ENCODE measurements around the gene DAPK1.

DAPK1 gene

DNA sequence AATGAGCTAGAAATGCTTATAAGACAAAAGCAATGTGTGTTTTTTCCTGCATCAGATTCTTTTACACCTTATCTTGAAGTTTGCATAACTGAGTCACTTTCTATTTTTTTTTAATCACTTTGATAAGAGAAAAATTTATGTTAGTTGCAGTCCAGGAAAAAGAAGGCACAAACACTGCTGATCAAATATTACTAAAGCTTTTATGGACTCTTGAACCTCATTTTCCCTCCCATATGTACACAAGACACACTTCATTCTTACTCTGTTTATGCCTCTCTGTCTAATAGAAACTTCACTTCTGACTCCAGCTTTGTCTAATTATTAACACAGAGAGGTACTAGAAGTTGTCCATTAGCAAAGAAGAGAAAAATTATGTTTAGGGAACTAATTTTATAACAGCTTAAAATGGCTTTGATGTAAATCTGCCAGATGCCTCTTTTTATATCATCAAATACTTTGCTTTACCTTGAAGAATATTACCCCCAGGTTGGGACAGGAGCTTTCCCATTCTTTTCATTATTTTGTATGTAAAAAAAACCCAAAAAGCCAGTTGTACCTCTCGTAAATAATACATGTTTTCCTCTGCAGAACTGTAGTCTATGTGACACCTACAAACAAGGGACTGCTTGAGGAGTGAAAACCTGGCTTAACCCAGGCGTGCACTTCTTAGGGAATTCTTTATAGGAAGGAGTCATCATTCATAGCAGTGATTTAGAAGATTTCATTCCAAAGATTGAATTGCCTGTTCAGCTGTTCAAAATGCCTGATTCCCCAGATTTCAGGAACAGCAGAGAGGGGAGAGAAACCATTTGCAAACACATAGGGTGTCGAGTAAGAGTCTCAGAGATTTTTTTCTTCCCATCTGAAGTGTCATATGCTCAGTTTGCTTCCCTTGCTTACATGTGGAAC lies 72.6 kb downstream of the DAPK1 start:
- FAIRE-seq, result no peak

DNA sequence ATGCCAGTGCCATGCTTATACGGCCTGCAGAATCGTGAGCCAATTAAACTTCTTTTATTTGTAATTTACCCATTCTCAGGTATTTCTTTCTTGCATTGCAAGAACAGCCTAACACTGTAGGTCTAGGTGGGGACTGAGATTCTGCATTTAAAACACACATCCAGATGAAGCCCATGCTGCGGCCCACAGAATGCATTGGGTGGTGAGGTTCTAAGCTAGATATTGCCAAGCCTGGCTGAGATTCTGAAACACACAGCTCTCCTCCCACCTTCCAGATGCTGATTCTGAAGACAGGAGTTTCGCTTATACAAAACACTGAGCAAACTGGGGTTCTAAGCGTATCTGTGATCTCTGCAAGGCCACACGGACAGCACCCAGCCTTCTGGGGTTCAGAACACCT lies 75.1 kb downstream of the DAPK1 start:
- no peak for FAIRE-seq

GRCh38 chr9:87573841-87574342 lies 76.2 kb downstream of the DAPK1 start:
- no peak for FAIRE-seq

DNA sequence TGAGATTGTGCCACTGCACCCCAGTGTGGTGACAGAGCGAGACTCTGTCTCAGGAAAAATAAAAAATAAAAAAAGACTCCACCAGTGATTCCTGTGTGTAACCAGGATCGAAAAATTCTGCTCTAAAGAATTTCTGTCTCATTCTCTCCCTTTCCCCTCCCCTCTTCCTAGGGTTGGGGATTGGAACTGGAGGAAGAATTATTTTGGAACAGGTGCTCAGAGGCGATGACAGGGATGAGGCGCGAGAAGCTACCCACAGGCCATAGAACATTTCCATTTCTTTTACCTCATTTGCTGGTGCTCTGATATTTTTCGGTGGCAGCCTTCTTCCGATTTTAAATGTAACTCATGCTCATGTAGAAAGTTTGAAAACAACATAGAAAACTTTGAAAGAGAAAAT lies 80.1 kb downstream of the DAPK1 start:
- no peak for FAIRE-seq

GRCh38 chr9:87578625-87579024 lies 81.0 kb downstream of the DAPK1 start:
- no peak for FAIRE-seq

DNA sequence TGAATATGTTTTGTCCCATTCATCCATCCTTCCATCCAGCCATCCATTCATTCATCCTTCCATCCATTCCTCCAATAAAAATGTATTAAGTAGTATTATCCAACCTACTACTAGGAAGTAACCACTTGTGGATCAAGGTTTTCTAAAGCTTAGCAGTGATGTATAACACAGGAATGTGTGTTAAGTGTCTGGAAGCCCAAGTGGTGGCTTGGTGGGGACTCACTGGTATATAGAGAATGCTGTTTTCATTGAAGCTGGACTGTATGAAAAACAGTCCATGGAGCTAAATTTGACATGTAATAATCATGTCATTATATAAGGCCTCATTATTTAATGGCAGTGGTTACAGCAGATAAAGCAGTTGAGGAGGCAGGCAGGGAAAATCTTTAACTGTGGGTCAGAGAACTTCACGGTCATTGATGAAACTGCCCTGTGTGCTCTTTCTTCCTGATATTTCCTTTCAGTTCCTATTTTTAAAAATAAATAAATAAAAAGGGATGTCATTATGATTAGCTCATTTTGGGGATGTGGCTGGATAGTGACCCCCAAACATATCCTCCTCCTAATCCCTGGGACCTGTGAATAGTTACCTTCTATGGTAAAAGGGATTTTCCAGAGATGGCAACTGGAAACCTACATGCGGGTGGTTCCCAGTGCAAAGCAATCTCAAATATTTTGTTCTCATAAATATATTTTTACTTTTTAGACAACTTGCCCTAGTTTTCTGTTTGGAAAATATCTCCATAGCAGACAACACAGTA lies 82.3 kb downstream of the DAPK1 start:
- no peak for FAIRE-seq

GRCh38 chr9:87580941-87581438 lies 83.3 kb downstream of the DAPK1 start:
- FAIRE-seq, result no peak

DNA sequence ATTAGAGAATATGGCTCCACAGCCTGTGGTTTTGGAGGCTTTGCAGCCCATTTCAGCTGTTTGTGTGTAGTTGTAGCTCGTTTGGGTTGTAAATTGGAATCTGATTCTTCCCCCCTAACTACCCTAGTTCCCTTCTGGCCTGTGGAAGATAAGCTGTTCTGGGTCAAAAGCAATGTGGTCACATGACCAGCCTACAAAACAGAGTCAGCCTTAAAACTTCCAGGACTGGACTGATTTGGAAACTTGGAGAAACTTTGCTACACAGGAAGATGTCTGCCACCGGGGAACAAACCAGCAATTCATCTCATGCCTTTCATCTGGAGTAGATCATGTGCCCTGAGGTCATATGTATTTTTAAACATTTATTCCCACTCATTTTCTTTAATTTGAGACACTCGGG lies 83.8 kb downstream of the DAPK1 start:
- FAIRE-seq, result no peak

DNA sequence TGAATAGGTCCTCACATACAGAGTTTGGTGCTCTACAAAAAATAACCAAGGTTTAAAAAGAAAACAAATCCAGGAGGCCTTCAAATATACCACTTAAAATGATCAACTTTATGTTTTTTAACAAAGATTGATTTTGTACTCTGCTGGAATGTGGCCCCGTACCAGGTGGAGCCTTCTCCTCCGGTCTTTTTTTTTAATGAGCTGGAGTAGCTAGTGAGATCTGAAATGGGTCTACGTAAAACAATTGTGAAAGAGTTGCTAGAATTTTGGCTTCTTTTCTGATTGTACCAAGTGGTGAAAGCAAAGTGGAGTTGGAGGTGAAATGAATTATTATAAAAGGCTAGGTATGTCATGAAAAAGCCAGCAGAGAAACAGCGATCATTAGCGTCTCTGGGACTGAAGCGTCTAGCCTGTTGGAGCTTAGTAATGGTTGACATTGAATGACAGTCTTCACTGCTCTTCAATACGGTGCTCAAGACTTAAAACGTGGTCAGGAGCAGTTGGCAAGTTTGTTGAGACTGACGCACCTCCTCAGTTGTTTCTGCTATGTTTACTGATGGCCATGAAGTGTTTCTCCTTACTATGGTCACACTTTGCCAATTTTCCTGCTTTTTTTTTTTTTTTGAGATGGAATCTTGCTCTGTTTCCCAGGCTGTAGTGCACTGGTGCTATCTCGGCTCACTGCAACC lies 84.4 kb downstream of the DAPK1 start:
- no peak for FAIRE-seq

DNA sequence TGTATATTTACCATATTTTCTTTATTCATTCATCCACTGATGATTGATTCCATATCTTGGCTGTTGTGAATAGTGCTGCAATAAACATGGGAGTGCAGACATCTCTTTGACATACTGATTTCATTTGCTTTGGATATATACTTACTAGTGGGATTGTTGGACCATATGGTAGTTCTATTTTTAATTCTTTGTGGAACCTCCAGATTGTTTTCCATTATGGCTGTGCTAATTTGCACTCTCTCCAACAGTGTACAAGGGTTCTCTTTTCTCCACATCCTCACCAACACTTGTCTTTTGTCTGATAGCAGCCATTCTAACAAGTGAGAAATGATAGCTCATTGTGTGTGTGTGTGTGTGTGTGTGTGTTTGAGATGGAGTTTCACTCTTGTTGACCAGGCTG lies 86.7 kb downstream of the DAPK1 start:
- FAIRE-seq, result no peak

- no peak for FAIRE-seq
These were observed 87.6 kb downstream of the DAPK1 start for GRCh38 chr9:87585123-87585855.

DNA sequence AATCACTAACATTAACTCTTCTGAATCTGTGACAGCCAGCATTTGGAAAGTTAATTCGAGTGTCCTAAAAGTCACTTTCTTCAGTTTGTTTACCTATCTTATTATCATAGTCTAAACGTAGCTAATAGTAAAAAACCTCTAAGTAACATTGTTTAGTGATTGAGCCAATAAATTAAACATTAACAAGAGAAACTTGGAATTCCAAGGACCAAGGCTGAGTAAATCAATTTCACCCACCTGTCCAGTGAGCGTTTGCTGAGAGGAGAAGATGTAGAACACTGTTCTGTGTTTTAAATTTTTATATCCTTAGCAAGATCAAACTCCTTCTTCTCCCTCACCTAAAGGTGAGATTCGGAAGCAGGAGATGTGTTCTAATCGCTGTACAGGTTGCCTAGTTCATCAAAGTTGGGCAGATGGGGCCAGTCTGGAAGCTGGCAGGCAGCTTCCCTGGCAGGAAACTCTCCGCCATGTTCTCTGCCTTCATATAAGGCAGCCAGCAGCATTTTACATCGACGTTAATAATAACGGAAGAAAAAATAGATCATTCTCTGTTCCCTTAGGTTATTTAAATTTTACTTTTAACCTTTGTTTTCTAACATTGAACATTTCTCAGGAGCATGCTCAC lies 89.2 kb downstream of the DAPK1 start:
- FAIRE-seq, result no peak

DNA sequence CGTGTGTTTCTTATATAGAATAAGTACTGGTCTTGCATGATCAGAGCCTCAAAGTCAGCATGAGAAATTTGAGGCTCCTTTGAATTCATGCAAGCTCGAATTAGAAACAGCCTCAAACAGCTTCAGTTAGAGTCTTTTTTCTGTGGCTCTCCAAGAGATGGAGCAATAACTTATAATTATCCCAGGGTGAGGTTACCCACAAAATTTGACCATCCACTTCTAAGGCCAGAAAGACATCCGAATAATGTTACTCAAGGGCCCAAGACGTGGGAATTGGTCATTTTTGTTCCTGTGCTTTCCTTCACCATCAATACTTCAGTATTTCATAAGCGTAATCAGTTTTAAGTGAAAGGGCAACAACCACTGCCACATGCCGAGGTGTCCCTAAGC lies 89.7 kb downstream of the DAPK1 start:
- no peak for FAIRE-seq

DNA sequence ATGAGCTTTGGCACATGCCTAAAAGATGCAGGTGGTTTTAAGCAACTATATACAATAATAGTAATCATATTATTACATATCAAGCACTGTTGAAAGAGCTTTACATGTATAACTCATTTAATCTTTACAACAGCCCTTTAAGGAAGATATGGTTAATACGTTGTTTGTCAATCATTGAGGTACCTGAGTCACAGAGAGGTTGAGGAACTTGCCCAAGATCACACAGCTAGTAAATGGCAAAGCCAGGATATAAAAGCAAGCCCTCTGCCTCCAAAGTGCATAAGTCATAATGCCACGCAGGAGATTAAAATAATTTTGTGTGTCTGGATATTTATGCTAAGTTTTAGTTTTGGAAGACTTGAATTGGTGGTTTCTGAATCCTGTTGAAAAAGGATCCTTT lies 90.2 kb downstream of the DAPK1 start:
- FAIRE-seq, result no peak

DNA sequence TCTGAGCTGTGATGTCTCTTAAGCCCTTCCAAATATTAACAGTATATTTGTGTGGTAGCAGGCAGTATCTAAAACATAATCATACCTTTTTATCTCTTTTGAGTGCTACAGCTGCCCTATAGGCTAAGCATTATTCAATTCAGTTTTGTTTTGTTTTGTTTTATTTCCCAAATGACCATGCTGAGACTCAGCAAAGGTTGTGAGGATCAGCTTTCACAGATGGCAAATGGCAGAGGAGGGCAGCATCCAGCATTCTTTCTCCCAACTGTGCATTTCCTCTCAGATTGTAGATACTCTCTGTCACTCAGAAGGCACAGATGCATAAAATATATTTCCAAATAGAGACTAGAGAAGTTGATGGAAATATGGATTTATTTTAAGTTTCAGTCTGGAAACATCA lies 90.7 kb downstream of the DAPK1 start:
- FAIRE-seq, result no peak

DNA sequence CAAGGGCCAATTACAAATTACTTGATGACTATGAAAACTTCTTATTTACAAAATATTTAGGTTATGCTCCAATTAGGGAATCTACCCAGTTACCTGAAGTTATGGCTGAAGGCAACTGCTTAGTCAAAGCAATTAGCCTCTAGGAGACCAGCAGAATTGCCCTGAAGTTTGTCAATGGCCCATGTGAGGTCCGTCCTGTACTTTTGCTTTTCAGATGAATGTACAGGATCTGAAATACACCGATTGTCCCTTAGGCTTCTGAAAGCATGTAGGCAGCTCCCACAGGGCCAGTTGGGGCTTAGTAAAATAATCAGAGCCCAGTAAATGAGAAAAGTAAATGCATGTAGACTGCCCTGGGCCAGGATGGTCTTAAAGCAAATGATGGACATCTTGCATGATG lies 93.3 kb downstream of the DAPK1 start:
- no peak for FAIRE-seq

GRCh38 chr9:87592554-87593358 lies 95.1 kb downstream of the DAPK1 start:
- no peak for FAIRE-seq

GRCh38 chr9:87593359-87593980 lies 95.8 kb downstream of the DAPK1 start:
- FAIRE-seq, result no peak

GRCh38 chr9:87594194-87594593 lies 96.5 kb downstream of the DAPK1 start:
- FAIRE-seq, result no peak

- no peak for FAIRE-seq
These were observed 97.0 kb downstream of the DAPK1 start for GRCh38 chr9:87594662-87595061.

GRCh38 chr9:87595610-87596009 lies 97.9 kb downstream of the DAPK1 start:
- FAIRE-seq, result no peak

Data from TTC549 (cell line).